ENCODE data around the gene UTP18. TPM values are rescaled to one million over a fixed set of nuclear protein-coding genes. Genes with fewer than 3 reads are reported as not detected.
"Not testable (repeated sequence)": the region's sequence is repeated elsewhere in the genome, so short reads cannot be mapped to it uniquely, and the experiment has no call there.

Gene UTP18
- total RNA-seq, 1 experiment from 2014 or later = 64.2 TPM

DNA sequence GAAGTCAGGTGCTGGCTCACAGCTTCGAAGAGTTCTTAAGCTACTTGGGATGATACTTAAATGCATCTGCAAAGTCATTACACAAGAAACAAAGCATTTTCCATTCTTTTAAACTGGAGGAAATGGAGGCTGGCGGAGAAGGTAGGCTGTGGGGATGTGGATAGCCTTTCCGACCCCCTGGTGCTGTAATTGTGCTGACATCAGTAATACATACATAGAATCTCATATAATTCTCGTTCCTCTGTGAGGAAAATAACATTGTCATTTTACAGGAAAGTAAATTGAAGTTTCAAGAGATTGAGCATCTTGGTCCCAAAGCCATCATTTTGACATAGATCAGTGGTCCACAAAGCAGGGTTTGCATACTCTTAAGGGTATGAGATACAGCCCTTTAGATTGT, 39.5 kb downstream of the UTP18 start:
- ChIA-PET CTCF (interaction anchor here (0.5 kb wide), 1 partner anchor 113 kb away, joined by 3 read pairs; no protein-coding TSS in a partner anchor), POLR2A (ENCODE audit: unreplicated experiment) (no interaction called here)
- no peaks in the 10 kb centered on the region for H3K79me2 ChIP-seq (ENCODE audit: low read length)
- H3K4me1 ChIP-seq (ENCODE audit: insufficient read depth, low read length) = no peaks in the 10 kb centered on the region
- H3K9ac ChIP-seq (ENCODE audit: low read length) = no peak overlapping the region
- H3K27me3 ChIP-seq (ENCODE audit: low read length) = no peaks in the 10 kb centered on the region
- DNase-seq (no peak), ATAC-seq (no peak)
- intact Hi-C loops (cut with micrococcal nuclease) = no loop called here
- TF ChIP-seq, protein P1, sequence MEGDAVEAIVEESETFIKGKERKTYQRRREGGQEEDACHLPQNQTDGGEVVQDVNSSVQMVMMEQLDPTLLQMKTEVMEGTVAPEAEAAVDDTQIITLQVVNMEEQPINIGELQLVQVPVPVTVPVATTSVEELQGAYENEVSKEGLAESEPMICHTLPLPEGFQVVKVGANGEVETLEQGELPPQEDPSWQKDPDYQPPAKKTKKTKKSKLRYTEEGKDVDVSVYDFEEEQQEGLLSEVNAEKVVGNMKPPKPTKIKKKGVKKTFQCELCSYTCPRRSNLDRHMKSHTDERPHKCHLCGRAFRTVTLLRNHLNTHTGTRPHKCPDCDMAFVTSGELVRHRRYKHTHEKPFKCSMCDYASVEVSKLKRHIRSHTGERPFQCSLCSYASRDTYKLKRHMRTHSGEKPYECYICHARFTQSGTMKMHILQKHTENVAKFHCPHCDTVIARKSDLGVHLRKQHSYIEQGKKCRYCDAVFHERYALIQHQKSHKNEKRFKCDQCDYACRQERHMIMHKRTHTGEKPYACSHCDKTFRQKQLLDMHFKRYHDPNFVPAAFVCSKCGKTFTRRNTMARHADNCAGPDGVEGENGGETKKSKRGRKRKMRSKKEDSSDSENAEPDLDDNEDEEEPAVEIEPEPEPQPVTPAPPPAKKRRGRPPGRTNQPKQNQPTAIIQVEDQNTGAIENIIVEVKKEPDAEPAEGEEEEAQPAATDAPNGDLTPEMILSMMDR (conservative IDR thresholded peaks at IDR 0.05; ENCODE audit: low read depth, low read length) = no peak
- TF ChIP-seq EZH2 (IDR thresholded peaks at IDR 0.05; ENCODE audit: low read length, unreplicated experiment) (no peak), EZH2phosphoT487 (IDR thresholded peaks at IDR 0.05; ENCODE audit: borderline replicate concordance, low read length) (no peak)
- no peaks in the 10 kb centered on the region for H3K9me3 ChIP-seq (ENCODE audit: low read length)
- no peak overlapping the region for H3K4me2 ChIP-seq (ENCODE audit: low read length)
- no TSS peak for BruUV-seq (replicated peaks)
- H4K20me1 ChIP-seq (ENCODE audit: low read length) = no peaks in the 10 kb centered on the region
- no peak overlapping the region for H3K4me3 ChIP-seq (ENCODE audit: low read length)
- no peaks in the 10 kb centered on the region for H3K9me2 ChIP-seq (replicated peaks; ENCODE audit: low read length)
- peaks cover 5% of the 10 kb centered on the region; the same call in 1 of the 2 replicates for H3K36me3 ChIP-seq (ENCODE audit: low read depth, low read length)
- H2AFZ ChIP-seq (ENCODE audit: low read length) = no peak overlapping the region
- no peak overlapping the region for H3K27ac ChIP-seq (ENCODE audit: low read length)
- H3F3A ChIP-seq (ENCODE audit: low read length, unreplicated experiment) = no peaks in the 10 kb centered on the region

DNA sequence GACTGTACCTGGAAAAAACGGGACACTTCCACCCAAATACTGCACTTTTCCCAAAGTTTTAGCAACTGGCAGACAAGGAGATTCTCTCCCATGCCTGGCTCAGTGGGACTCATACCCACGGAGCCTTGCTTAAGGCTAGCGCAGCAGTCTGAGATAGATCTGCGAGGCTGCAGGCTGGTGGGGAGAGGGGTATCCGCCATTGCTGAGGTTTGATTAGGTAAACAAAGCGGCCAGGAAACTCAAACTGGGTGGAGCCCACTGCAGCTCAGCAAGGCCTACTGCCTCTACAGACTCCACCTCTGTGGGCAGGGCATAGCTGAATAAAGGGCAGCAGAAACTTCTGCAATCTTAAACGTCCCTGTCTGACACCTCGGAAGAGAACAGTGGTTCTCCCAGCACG, 44.8 kb downstream of the UTP18 start:
- no peaks in the 10 kb centered on the region for H4K20me1 ChIP-seq (ENCODE audit: low read length)
- no peak overlapping the region for H3K27ac ChIP-seq (ENCODE audit: low read length)
- no peaks in the 10 kb centered on the region for H3K27me3 ChIP-seq (ENCODE audit: low read length)
- H3K4me2 ChIP-seq (ENCODE audit: low read length) = no peak overlapping the region
- no peaks in the 10 kb centered on the region for H3K79me2 ChIP-seq (ENCODE audit: low read length)
- ChIA-PET CTCF (no interaction called here), POLR2A (ENCODE audit: unreplicated experiment) (no interaction called here)
- intact Hi-C loops (cut with micrococcal nuclease) = no loop called here
- DNase-seq (no peak), ATAC-seq (no peak)
- no TSS peak for BruUV-seq (replicated peaks)
- no peak overlapping the region for H2AFZ ChIP-seq (ENCODE audit: low read length)
- no peaks in the 10 kb centered on the region for H3K36me3 ChIP-seq (ENCODE audit: low read depth, low read length)
- no peak overlapping the region for H3K9ac ChIP-seq (ENCODE audit: low read length)
- no peaks in the 10 kb centered on the region for H3K9me3 ChIP-seq (ENCODE audit: low read length)
- no peaks in the 10 kb centered on the region for H3K9me2 ChIP-seq (replicated peaks; ENCODE audit: low read length)
- TF ChIP-seq, protein P1 (conservative IDR thresholded peaks at IDR 0.05; ENCODE audit: low read depth, low read length) = no peak
- no peak for TF ChIP-seq EZH2 (IDR thresholded peaks at IDR 0.05; ENCODE audit: low read length, unreplicated experiment)
- TF ChIP-seq EZH2phosphoT487 (IDR thresholded peaks at IDR 0.05; ENCODE audit: borderline replicate concordance, low read length) = no peak
- no peaks in the 10 kb centered on the region for H3F3A ChIP-seq (ENCODE audit: low read length, unreplicated experiment)
- H3K4me1 ChIP-seq (ENCODE audit: insufficient read depth, low read length) = no peaks in the 10 kb centered on the region
- H3K4me3 ChIP-seq (ENCODE audit: low read length) = no peak overlapping the region

GRCh38 chr17:51312003-51312402, 51.7 kb downstream of the UTP18 start:
- H3K36me3 ChIP-seq (ENCODE audit: low read depth, low read length); H3K27me3 ChIP-seq (ENCODE audit: low read length); H3K4me2 ChIP-seq (ENCODE audit: low read length); H3K4me3 ChIP-seq (ENCODE audit: low read length); BruUV-seq (replicated peaks); intact Hi-C loops (cut with micrococcal nuclease); DNase-seq; ATAC-seq; H3K27ac ChIP-seq (ENCODE audit: low read length); H3K79me2 ChIP-seq (ENCODE audit: low read length); H3K9me2 ChIP-seq (replicated peaks; ENCODE audit: low read length); CTCF ChIA-PET; H3K4me1 ChIP-seq (ENCODE audit: insufficient read depth, low read length); H3K9me3 ChIP-seq (ENCODE audit: low read length); H3K9ac ChIP-seq (ENCODE audit: low read length); H4K20me1 ChIP-seq (ENCODE audit: low read length); H3F3A ChIP-seq (ENCODE audit: low read length, unreplicated experiment); POLR2A ChIA-PET (ENCODE audit: unreplicated experiment); H2AFZ ChIP-seq (ENCODE audit: low read length): not testable (repeated sequence)
